HG03565 (cell line): ENCODE data around the gene TRIM13.

ENCODE experiments used
- ATAC-seq: cut with Tn5 transposase; IDR thresholded peaks from one replicate; pipeline ENCODE4 v1.9.1; 2021; ENCODE audit warnings: mild to moderate bottlenecking, moderate library complexity; ENCODE audit not compliant: unreplicated experiment

The TRIM13 gene

GRCh38 chr13:49996161-49996915, 504 bp upstream of the TRIM13 start:
- peak; percentile 36 for ATAC-seq

- ATAC-seq = no peak
Measured at GRCh38 chr13:49997955-49998354, 1.1 kb downstream of the TRIM13 start.

- ATAC-seq = no peak
Measured at GRCh38 chr13:49998714-49999624, 2.1 kb downstream of the TRIM13 start.

- ATAC-seq = no peak
Measured at GRCh38 chr13:50001287-50001686, 4.4 kb downstream of the TRIM13 start.

GRCh38 chr13:50006426-50007135, 9.7 kb downstream of the TRIM13 start:
- ATAC-seq = no peak

- ATAC-seq = no peak
Measured at GRCh38 chr13:50011461-50011860, 14.6 kb downstream of the TRIM13 start.

GRCh38 chr13:50012396-50013169, 15.7 kb downstream of the TRIM13 start:
- no peak for ATAC-seq

- no peak for ATAC-seq
Measured at GRCh38 chr13:50014386-50014785, 17.5 kb downstream of the TRIM13 start.

GRCh38 chr13:50015258-50015657, 18.4 kb downstream of the TRIM13 start, which contains the start of gene KCNRG:
TSS of gene KCNRG (plus strand) at chr13:50015444. CDS start at chr13:50015494, 50 bp downstream.
- ATAC-seq = no peak

GRCh38 chr13:50015750-50016149, 18.9 kb downstream of the TRIM13 start:
- no peak for ATAC-seq

- no peak for ATAC-seq
Measured at GRCh38 chr13:50016444-50016843, 19.6 kb downstream of the TRIM13 start.

GRCh38 chr13:50017819-50018218, 21.0 kb downstream of the TRIM13 start:
- no peak for ATAC-seq

GRCh38 chr13:50025436-50025835, 28.6 kb downstream of the TRIM13 start:
- ATAC-seq = no peak

GRCh38 chr13:50026788-50027473, 30.1 kb downstream of the TRIM13 start:
- peak; percentile 98 for ATAC-seq

- no peak for ATAC-seq
Measured at GRCh38 chr13:50030315-50030714, 33.5 kb downstream of the TRIM13 start.

- ATAC-seq = no peak
Measured at GRCh38 chr13:50033725-50034124, 36.9 kb downstream of the TRIM13 start.

- ATAC-seq = no peak
Measured at GRCh38 chr13:50037788-50038187, 40.9 kb downstream of the TRIM13 start.

GRCh38 chr13:50038266-50038665, 41.4 kb downstream of the TRIM13 start:
- no peak for ATAC-seq

GRCh38 chr13:50052478-50052877, 55.6 kb downstream of the TRIM13 start:
- no peak for ATAC-seq

- ATAC-seq = no peak
Measured at GRCh38 chr13:50053844-50054243, 57.0 kb downstream of the TRIM13 start.
